Measurements from ENCODE around the gene RFK.

GRCh38 chr9:76426807-76427419, 32.7 kb upstream of the RFK start:
- no peak for TF ChIP-seq YY1 (IDR thresholded peaks at IDR 0.05; ENCODE audit: insufficient read depth, insufficient read length)
- TF ChIP-seq ZNF274 (IDR thresholded peaks at IDR 0.05; ENCODE audit: low read depth, low read length): no peak
- no peak for TF ChIP-seq SUZ12 (IDR thresholded peaks at IDR 0.05; ENCODE audit: extremely low read depth, insufficient read depth, insufficient read length)

Data from NT2/D1 (cell line).